Lower leg skin (tissue), 3 donors: Measurements from ENCODE around the gene MARS2.

Source experiments
- CTCF ChIP-seq, 3 donors: fragments of 450-650 bp; IDR thresholded peaks; one replicate each; pipeline ENCODE4 v1.5.1; 2016; ENCODE audit warnings: antibody characterized with exemption in 3 of 3, mild to moderate bottlenecking in 3 of 3, moderate library complexity in 2 of 3
- POLR2A ChIP-seq, 2 donors: fragments of 450-650 bp; IDR thresholded peaks; one replicate each; pipeline ENCODE4 v1.6.1; 2016 to 2017; ENCODE audit warnings: antibody characterized with exemption in 2 of 2, mild to moderate bottlenecking in 1 of 2, moderate library complexity in 1 of 2

GRCh38 chr2:197717863-197718262 lies 12.7 kb downstream of the MARS2 start:
- TF ChIP-seq CTCF (IDR thresholded peaks at IDR 0.05) = no peak
- no peak for TF ChIP-seq POLR2A (IDR thresholded peaks at IDR 0.05)
